Muscle of arm (tissue), 14 donors: ENCODE data around the gene NDUFAF7. TPM values are rescaled to one million over a fixed set of nuclear protein-coding genes. Genes with fewer than 3 reads are reported as not detected.
"Not testable (repeated sequence)": the region's sequence is repeated elsewhere in the genome, so short reads cannot be mapped to it uniquely, and the experiment has no call there.

Experiments
- DNase-seq: peaks from one replicate; pipeline ENCODE4 v3.0.0-alpha.2; 2013
- long read RNA-seq, 11 donors: transcript quantifications; one replicate each; lab custom pipeline, GENCODE V29; 2026
- polyA plus RNA-seq, 12 donors: library from polyadenylated mRNA; unstranded; fragments of 120-200 nt; gene quantifications; one replicate each; pipeline ENCODE4 v1.2.1, GENCODE V29; 2013; ENCODE audit not compliant: insufficient read length in 12 of 12

NDUFAF7 gene
- polyA plus RNA-seq, result 10 to 100 TPM in 11 of 12 donors, not detected in 1; 11.2 to 26.1 (median 18.9) TPM
- long read RNA-seq, donor 1, partial matches to known transcripts, result 0 of 1 reads
- long read RNA-seq, donor 1, other reads (novel, unspliced or antisense), result 0 of 1 reads
- long read RNA-seq, donor 2, partial matches to known transcripts, result 0 of 1 reads
- long read RNA-seq, donor 2, other reads (novel, unspliced or antisense), result 0 of 1 reads
- long read RNA-seq, donor 3, result 0 reads
- long read RNA-seq, donor 4, partial matches to known transcripts, result 0 of 1 reads
- long read RNA-seq, donor 4, other reads (novel, unspliced or antisense), result 0 of 1 reads
- long read RNA-seq, donor 5, transcript NDUFAF7-201 (10 exons, 2,176 nt), result major isoform, 6 of 6 reads
- long read RNA-seq, donor 5, partial matches to known transcripts, result 0 of 6 reads
- long read RNA-seq, donor 5, other reads (novel, unspliced or antisense), result 0 of 6 reads
- long read RNA-seq, donor 6, partial matches to known transcripts, result 0 of 1 reads
- long read RNA-seq, donor 6, other reads (novel, unspliced or antisense), result 0 of 1 reads
- long read RNA-seq, donor 7, partial matches to known transcripts, result 0 of 1 reads
- long read RNA-seq, donor 7, other reads (novel, unspliced or antisense), result 0 of 1 reads
- long read RNA-seq, donor 8, partial matches to known transcripts, result 0 of 3 reads
- long read RNA-seq, donor 8, other reads (novel, unspliced or antisense), result 0 of 3 reads
- long read RNA-seq, donor 9, partial matches to known transcripts, result 0 of 2 reads
- long read RNA-seq, donor 9, other reads (novel, unspliced or antisense), result 0 of 2 reads
- long read RNA-seq, donor 10, partial matches to known transcripts, result 0 of 1 reads
- long read RNA-seq, donor 10, other reads (novel, unspliced or antisense), result 0 of 1 reads
- long read RNA-seq, donor 11, partial matches to known transcripts, result 5 of 6 reads
- long read RNA-seq, donor 11, other reads (novel, unspliced or antisense), result 0 of 6 reads

- DNase-seq, result peak; percentile 94
These were observed at the start of gene NDUFAF7, which contains the start of gene CEBPZ for GRCh38 chr2:37231241-37232130. Gene NDUFAF7, plus strand, starts transcription at chr2:37231658. Its CDS starts 48 bp downstream, at chr2:37231706. Gene CEBPZ, minus strand, starts transcription at chr2:37231596. Its CDS starts 29 bp downstream, at chr2:37231567.

GRCh38 chr2:37181726-37182684, 49.5 kb upstream of the NDUFAF7 start:
- no peak for DNase-seq

GRCh38 chr2:37188570-37188969, 42.9 kb upstream of the NDUFAF7 start, which contains the start of gene SULT6B1:
Gene SULT6B1, minus strand, starts transcription at chr2:37188670. Its CDS starts 30 bp downstream, at chr2:37188640.
- no peak for DNase-seq

- DNase-seq, result no peak
These were observed 41.9 kb upstream of the NDUFAF7 start for GRCh38 chr2:37189452-37190153.

- no peak for DNase-seq
These were observed 41.2 kb upstream of the NDUFAF7 start for GRCh38 chr2:37190290-37190689.

GRCh38 chr2:37191253-37191652, 40.2 kb upstream of the NDUFAF7 start:
- no peak for DNase-seq

GRCh38 chr2:37191747-37192146, 39.7 kb upstream of the NDUFAF7 start:
- DNase-seq, result no peak

- DNase-seq, result no peak
These were observed 38.9 kb upstream of the NDUFAF7 start for GRCh38 chr2:37192551-37192950.

- DNase-seq, result not testable (repeated sequence)
These were observed 35.6 kb upstream of the NDUFAF7 start for GRCh38 chr2:37195862-37196319.

- DNase-seq, result peak; percentile 91
These were observed 34.9 kb upstream of the NDUFAF7 start, which contains the start of gene CEBPZOS for GRCh38 chr2:37196320-37197195. Gene CEBPZOS, plus strand, starts transcription at chr2:37196496. Its CDS starts 3,209 bp downstream, at chr2:37199705.

GRCh38 chr2:37198681-37199065, 32.8 kb upstream of the NDUFAF7 start:
- DNase-seq, result no peak

GRCh38 chr2:37201208-37201607, 30.2 kb upstream of the NDUFAF7 start:
- DNase-seq, result no peak

- DNase-seq, result no peak
These were observed 29.7 kb upstream of the NDUFAF7 start for GRCh38 chr2:37201766-37202165.

- no peak for DNase-seq
These were observed 27.8 kb upstream of the NDUFAF7 start for GRCh38 chr2:37203708-37204107.

- DNase-seq, result not testable (repeated sequence)
These were observed 26.3 kb upstream of the NDUFAF7 start for GRCh38 chr2:37205071-37205661.

- no peak for DNase-seq
These were observed 25.6 kb upstream of the NDUFAF7 start for GRCh38 chr2:37205689-37206341.

- DNase-seq, result not testable (repeated sequence)
These were observed 24.7 kb upstream of the NDUFAF7 start for GRCh38 chr2:37206760-37207159.
